Hindlimb muscle (tissue), 1 donor: ENCODE data around the gene ITPKB. TPM values are rescaled to one million over a fixed set of nuclear protein-coding genes. Genes with fewer than 3 reads are reported as not detected.
"Not testable (repeated sequence)": the region's sequence is repeated elsewhere in the genome, so short reads cannot be mapped to it uniquely, and the experiment has no call there.

ENCODE experiments used
- DNase-seq: peaks from one replicate; pipeline ENCODE4 v3.0.0-alpha.2; 2013
- polyA plus RNA-seq: library from polyadenylated mRNA; unstranded; fragments of 120-200 nt; gene quantifications from one replicate; pipeline ENCODE4 v1.2.1, GENCODE V29; 2013; ENCODE audit not compliant: insufficient read length

Gene ITPKB
- polyA plus RNA-seq, 1 donor = 25.1 TPM

GRCh38 chr1:226617719-226618118, 121.4 kb downstream of the ITPKB start:
- DNase-seq = not testable (repeated sequence)

- DNase-seq = no peak
Measured at GRCh38 chr1:226617109-226617508, 122.0 kb downstream of the ITPKB start.

- no peak for DNase-seq
Measured at GRCh38 chr1:226616636-226617035, 122.4 kb downstream of the ITPKB start.

DNA sequence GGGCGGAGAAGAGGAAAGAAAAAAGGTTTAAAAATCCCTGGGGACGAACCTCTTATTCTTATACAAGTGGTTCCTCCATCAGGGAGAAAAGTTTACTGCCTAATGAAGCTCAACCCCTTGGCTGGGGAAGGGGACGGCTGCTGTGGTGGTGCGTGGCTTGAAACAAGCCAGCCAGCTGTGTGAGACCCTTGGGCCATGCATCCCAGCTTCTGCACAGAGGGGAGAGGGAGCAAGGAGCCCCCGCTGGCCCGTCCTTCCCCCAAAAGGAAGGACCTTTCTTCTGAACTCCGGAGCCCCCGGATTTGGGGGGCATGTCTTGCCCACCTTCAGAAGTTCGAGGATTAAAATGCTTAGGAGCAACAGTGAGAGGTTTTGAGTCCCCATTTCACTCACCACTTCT, 123.2 kb downstream of the ITPKB start:
- DNase-seq = no peak

DNA sequence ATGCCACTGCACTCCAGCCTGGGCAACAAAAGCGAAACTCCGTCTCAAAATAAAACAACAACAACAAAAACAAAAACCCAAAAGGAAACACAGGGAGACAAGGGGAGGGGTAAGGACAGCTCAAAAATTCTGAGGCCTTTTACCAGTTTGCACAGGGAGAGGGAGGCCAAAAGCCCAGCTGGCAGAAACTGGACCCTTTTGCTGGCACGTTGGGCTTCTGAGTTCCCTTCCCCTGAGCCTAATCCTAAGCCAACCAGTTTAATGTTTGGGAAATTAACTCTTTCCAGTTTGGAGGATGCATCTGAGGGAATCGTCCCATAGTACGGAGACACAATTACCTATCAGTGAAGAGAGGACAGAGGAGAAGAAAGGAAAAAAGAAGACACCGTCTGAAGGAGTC, 127.1 kb downstream of the ITPKB start:
- DNase-seq = not testable (repeated sequence)

DNA sequence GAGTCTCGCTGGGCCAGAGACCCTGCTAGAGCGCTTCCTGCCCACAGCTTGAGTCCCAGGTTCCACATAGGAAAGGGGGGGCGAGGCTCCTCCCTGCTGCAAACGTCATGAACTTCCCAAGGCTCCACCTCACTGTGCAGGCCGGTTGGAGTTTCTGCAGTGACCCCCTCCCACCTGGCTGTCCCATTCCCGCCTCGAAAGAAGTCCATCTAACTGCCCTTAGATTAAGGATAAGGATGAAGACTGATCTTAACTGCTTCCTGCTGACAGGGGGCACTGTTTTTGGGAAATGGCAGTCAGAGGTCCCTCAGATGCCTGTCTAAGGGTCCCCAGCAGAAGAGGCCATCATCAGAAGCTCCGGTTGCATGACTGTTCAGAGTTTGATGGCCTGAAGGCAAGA, 127.8 kb downstream of the ITPKB start:
- DNase-seq = no peak

DNA sequence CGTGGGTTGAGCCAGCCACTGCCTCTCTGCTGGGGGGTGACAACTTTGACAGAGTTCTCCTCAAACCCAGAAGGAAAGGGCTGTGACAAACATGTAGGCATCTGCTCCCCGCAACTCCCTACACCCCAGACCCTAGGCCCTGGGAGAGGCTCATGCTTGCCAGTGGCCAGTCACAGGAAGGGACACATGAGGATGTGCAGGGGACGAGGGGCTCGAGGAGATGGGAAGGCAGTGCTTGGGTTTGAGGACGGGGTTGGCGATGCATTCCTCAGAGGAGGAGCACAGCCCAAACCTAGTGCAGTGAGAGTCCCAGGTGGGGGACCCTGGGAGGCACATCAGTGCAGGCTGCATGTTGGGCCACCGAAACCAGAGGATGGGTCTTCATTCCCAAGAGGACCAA, 128.4 kb downstream of the ITPKB start:
- DNase-seq = no peak

- no peak for DNase-seq
Measured at GRCh38 chr1:226609836-226610455, 129.1 kb downstream of the ITPKB start.

GRCh38 chr1:226608699-226609505, 130.2 kb downstream of the ITPKB start:
- peak; percentile 57 for DNase-seq

DNA sequence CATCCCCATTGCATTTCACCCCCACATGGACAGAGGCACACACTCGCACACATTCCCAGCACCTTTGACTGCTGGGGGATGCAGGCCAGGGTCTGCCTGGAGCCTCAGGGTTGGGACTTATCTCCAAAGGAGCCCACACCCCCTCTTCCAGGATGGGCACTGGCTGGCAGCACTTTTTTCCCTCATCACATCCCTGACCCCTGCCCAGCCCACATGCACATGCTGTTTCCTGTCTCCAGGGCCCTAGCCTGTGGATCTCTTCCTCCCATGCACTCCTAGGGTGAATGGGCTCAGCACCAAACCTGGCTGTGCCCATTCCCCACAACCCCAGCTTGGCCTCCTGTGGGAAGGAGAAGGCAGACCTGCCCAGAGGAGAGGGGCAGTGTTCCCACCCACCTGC, 131.3 kb downstream of the ITPKB start:
- no peak for DNase-seq

DNA sequence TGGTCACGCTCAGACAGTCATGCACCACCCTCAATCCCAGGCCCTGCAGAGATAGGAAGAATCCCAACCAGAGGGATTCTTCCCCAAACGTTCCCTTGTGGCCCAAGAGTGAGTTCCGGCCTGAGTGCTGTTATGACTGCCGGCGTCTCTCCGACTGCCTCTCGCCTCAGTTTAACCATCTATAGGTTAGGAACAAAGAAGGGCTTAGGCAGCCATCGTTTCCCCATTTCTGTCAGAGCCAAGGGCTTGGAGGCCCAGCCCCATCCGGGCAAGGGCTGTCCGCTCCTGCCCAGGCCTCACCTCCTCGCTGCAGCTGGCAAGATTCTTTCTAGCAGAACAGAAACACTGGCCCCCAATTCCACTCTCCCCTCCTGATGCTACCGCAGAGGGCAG, 131.8 kb downstream of the ITPKB start:
- no peak for DNase-seq

DNA sequence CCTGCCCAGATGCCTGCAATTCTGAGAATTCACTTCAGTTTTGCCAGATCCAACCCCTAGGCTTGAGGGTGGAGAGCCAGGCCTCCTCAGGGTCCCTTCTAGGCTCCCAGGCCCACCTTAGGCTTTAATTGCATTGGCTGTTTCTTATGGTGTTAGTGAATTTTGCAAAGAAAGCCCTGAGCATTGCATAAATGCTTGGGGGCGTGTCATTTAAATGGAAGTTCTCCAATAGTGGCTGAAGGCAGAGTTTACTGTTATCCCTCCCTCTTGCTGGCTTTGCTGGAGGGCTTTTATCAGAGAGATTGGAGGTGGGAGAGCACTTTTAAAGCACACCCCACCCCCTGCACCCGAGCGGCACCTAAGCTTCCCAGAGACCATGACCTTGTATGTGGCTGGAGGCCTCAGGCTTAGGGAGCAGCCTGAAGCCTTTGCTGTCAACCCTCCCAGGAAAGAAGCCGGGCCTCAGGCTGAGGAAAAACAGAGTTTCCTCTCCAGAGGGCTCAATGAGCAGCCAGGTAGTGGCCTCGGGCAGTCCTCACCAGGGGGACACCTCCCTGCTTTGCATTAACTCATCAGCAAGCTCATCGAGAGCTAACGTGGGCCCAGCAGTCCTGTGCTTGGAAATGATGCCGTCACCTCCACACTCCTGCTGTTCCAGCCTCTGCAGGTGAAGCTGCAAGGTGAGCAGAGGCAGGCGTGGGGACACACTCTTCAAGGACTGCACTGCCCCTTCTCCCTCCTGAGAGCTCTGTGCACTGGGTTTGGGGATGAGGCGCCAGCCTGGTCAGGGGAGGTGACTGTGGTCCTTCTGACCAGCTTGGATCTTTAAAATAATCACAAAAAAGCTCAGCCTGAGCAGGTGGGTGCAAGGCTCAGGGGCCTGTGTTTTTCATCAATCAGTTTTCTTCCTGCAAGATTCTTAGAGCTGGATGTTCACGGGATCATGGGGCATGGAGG, 132.5 kb downstream of the ITPKB start:
- DNase-seq = no peak

- no peak for DNase-seq
Measured at GRCh38 chr1:226605318-226605950, 133.6 kb downstream of the ITPKB start.

DNA sequence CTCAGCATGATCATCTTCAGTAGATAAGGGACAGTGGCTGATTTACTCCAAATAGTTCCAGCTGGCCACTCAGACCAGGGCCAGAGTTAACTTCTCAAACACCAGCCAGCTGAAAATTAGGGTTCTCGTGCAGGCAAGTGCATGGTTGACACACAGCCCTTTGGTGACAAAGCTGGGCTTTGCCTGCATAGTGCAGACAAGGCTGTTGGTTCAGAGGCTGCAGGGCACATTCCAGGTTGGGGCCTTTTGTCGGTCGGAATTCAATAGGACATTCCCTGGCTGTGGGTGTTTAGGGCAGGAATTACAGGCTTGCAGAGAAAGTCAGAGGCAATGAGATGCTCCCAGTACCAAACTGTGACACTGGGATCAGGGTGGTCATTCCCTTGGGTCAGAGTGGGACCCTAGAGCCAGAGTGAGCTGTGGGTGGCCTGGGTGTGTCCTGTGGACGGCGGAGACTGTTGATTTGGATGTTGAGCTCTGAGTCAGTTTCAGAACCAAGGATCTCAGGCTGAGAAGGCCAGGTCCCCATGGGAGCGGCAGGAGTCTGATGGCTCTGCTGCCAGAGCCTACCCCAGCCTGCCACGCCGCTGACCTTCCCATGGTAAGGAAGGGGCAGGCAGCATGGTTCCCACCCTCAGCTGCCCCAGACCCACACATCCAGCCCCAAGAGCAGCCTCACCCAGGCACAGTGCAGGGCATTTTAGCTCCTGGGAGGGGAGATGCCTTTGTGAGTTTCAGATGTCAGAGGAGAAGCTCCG, 134.3 kb downstream of the ITPKB start:
- DNase-seq = no peak

DNA sequence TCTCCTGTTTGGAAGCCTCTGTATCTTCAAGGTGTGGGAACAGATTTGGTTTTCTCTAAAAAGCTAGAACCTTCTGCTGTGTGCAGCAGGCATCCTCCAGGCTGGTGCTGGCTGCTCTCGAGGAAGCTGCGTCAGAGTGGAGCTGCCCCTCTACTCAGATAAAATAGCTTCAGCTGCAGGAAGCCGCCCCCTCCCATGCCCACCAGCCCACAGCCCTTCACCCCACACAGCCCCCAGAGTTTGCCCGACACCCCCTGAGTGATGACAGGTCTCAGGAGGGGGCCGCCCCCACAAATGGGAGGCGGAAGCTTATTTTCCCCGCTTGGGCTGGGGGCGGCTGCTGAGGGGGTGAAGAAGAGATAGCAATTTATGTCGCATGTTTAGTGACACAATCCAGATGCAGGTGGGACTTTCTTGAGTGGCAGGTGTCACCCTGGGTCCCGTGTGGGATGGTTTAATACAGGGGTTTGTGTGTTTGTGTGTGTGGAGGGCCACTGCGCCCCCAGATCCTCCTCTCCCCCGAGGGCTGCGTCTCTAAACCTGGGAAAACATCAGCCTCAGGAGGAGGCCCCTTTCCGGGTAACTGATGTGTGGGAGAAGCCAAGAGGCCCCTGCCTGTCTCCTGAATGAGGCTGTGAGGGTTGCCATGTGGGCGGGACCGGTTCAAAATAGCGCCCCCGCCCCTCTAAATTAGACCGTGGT, 135.1 kb downstream of the ITPKB start:
- DNase-seq = no peak

GRCh38 chr1:226603022-226603857, 135.8 kb downstream of the ITPKB start:
- peak; percentile 67 for DNase-seq

DNA sequence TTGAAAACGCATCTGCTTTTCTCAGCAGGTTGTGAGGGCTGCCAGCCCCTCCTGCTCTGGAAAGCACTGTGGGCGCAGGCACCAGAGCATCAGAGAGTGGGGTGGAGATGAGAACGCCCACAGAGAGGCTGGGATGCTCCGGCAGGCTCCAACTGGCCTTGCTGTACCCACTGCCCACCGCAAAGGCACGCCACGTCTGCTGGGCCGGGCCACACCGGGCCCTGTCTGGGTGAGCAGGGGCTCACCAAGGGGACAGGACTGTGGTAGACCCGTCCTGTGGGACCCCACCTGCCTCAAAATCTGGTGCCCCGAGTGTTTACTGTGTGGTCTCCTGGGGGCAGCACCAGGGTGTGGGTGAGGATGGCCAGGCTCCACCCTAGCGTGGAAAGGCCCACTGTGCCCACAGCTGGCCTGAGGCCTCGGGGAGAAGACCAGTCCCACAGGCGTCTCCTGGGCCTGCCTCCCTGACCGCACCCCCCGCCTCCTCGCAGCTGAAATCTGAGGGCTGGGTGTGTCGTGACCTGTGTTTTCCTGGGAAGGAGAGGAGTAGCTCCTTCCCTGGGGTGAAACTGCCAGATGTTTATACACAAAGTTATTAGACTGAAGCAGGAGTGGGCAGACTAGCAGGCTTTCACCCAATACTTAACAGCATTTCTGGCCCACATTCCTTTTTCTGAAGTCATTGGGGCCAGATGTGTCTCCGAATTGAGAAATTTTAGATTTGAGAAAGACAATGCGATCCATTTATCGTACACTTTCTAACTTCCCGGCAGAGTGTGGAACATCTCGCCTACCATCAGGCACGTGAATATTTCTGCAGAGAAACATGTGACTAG, 136.7 kb downstream of the ITPKB start:
- DNase-seq = peak; percentile 56

DNA sequence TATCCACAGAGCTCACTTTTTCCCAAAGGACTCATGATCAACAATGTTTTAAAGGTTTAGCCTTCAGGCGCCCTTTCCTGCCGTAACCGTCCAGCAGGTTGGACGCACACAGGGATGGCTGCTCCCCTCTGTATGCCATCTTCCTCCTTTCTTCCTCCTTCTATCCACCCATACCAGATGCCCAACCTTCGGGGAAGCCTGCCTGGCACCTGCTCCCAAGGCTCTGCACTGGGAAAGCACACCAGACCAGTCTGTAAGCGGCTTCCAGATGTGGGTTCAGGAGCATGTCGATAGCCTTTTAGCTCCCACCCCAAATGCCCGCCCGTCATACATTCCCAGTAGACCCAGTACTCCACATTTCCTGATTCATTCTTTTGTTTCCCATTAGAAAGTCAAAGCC, 137.6 kb downstream of the ITPKB start:
- no peak for DNase-seq

DNA sequence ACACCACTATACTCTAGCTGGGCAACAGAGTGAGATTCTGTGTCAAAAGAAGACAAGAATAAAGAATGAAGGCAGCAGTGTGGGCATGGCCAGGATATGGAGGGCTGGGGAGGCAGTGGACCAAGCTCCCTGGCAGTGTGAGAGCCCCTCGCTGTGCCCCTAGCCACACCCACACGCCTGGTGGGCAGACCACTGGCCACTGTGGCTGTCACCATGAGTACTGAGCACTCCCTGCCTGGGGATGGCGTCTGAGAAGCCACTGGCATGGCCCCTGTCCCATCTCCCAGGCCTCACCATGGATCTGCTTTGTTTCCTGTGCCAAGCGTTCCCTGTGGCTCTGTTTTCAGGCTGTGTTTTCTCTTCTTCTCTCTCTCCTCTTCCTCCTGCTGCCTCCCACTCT, 138.8 kb downstream of the ITPKB start:
- no peak for DNase-seq
